ENCODE results near the gene DNAJB8. TPM values are rescaled to one million over a fixed set of nuclear protein-coding genes. Genes with fewer than 3 reads are reported as not detected.

DNAJB8 gene
- total and polyA plus RNA-seq, 9 of the 15 experiments (the other 6 are each of a cell fraction or from before 2014, with no cell fraction given), result not detected

GRCh38 chr3:128416578-128417211, 50.0 kb downstream of the DNAJB8 start (continued):
- TF ChIP-seq ZMIZ1 (IDR thresholded peaks at IDR 0.05; ENCODE audit: low read depth in 2 of 2, low read length in 2 of 2) (no peak), ZC3H4 (CRISPR knock-in tag; IDR thresholded peaks at IDR 0.05; ENCODE audit: borderline replicate concordance) (0 out of 2 replicates have a peak, but pooled peaks have one; percentile 16), TEAD4 (IDR thresholded peaks at IDR 0.05; ENCODE audit: low read length) (peak; percentile 56), TEAD4 (CRISPR knock-in tag; IDR thresholded peaks at IDR 0.05; ENCODE audit: borderline replicate concordance) (no peak), CBFA2T3 (IDR thresholded peaks at IDR 0.05) (0 out of 2 replicates have a peak, but pooled peaks have one; percentile 20), FOXP4 (CRISPR knock-in tag; IDR thresholded peaks at IDR 0.05; ENCODE audit: borderline replicate concordance) (0 out of 2 replicates have a peak, but pooled peaks have one; percentile 43)

Measured in K562 (cell line).